ENCODE results near the gene GAS1. TPM values are rescaled to one million over a fixed set of nuclear protein-coding genes. Genes with fewer than 3 reads are reported as not detected.

The GAS1 gene
- total and polyA plus RNA-seq, 2 of the 4 experiments (the other 2 are of a cell fraction): 1.8 to 2.2 TPM

GRCh38 chr9:86983249-86983619 lies 35.9 kb upstream of the GAS1 start:
- peak overlapping the region; percentile 86 for H2BK5ac ChIP-seq (ENCODE audit: low read depth, low read length, poor library complexity, severe bottlenecking)
- BruUV-seq (replicated peaks): no TSS peak

More at GRCh38 chr9:86983249-86983619, 35.9 kb upstream of the GAS1 start:
- Histone ChIP-seq H3K4me1 (ENCODE audit: control insufficient read depth, insufficient read depth, low read length) (peaks cover 25% of the 10 kb centered on the region), H3K9me1 (ENCODE audit: insufficient read depth, low read length) (peaks cover 5% of the 10 kb centered on the region), H4K5ac (ENCODE audit: low read depth, low read length) (peak overlapping the region; percentile 98), H2AK5ac (ENCODE audit: low read depth, low read length) (peak overlapping the region; percentile 78), H3K27ac (ENCODE audit: insufficient read depth, low read length) (peak overlapping the region; percentile 99), H3K18ac (ENCODE audit: low read depth, low read length) (peak overlapping the region; percentile 98), H3K27me3 (ENCODE audit: control insufficient read depth, insufficient read depth, low read length) (no peaks in the 10 kb centered on the region), H4K91ac (ENCODE audit: insufficient read depth, low read depth, low read length) (peak overlapping the region; percentile 87), H2AFZ (replicated peaks; ENCODE audit: low read length, poor library complexity) (no peak overlapping the region), H3K56ac (ENCODE audit: extremely low read depth, insufficient read depth, low read length) (peak overlapping the region; percentile 72; the same call in 1 of the 2 replicates), H3K4ac (ENCODE audit: low read depth, low read length) (peak overlapping the region; percentile 85), H4K20me1 (ENCODE audit: insufficient read depth, low read length) (no peaks in the 10 kb centered on the region), H3K23ac (ENCODE audit: low read depth, low read length) (peak overlapping the region; percentile 45; the same call in 1 of the 2 replicates), H3K14ac (replicated peaks; ENCODE audit: low read depth, low read length) (peak overlapping the region; percentile 66; the same call in 1 of the 2 replicates), H3K4me2 (ENCODE audit: low read depth, low read length) (peak overlapping the region; percentile 59), H3K4me3 (ENCODE audit: insufficient read depth, low read depth, low read length) (no peak overlapping the region), H2BK15ac (ENCODE audit: low read depth, low read length) (peak overlapping the region; percentile 75), H2BK120ac (ENCODE audit: low read depth, low read length) (peak overlapping the region; percentile 86), H2BK20ac (ENCODE audit: low read depth, low read length) (peak overlapping the region; percentile 75), H3K9me3 (ENCODE audit: control insufficient read depth, insufficient read depth, low read length) (no peaks in the 10 kb centered on the region), H4K8ac (ENCODE audit: low read depth in 2 of 2, low read length in 2 of 2) (peak overlapping the region; percentile 73 to 83), H3K36me3 (ENCODE audit: control insufficient read depth, insufficient read depth, low read length) (no peaks in the 10 kb centered on the region), H3K79me1 (ENCODE audit: low read depth in 1 of 2, low read length in 2 of 2) (no peaks in the 10 kb centered on the region), H2AK9ac (replicated peaks; ENCODE audit: low read depth, low read length, poor library complexity) (no peak overlapping the region), H3K9ac (ENCODE audit: low read depth, low read length) (peak overlapping the region; percentile 49)
- no CpG with 5 or more reads among the region's 4 CpGs for WGBS, 2 experiments (ENCODE audit: extremely low coverage in 2 of 2, insufficient read length in 1 of 2)
- intact Hi-C loops (cut with micrococcal nuclease): loop anchor here (5.0 kb wide), 1 partner anchor 124 kb away; no protein-coding TSS in a partner anchor
- ATAC-seq (ENCODE audit: low read depth) (peak; percentile 67), DNase-seq (peak; percentile 95)
- TF ChIP-seq CEBPB (IDR thresholded peaks at IDR 0.05; ENCODE audit: low read depth, low read length) (peak; percentile 64; the same call in 1 of the 2 replicates), BHLHE40 (IDR thresholded peaks at IDR 0.05; ENCODE audit: low read depth, low read length) (no peak)
- CTCF ChIA-PET: no interaction called here
- dilution Hi-C loops (cut with HindIII; ENCODE audit: low sequenced_read_pairs, unreplicated experiment): no loop called here
- in situ Hi-C loops (cut with MboI; ENCODE audit: low sequenced_read_pairs): no loop called here
- POLR2A ChIA-PET (ENCODE audit: unreplicated experiment): no interaction called here

Data from IMR-90 (cell line).